Neural progenitor cell (in vitro differentiated cells): ENCODE measurements around the gene FXYD5. TPM values are rescaled to one million over a fixed set of nuclear protein-coding genes. Genes with fewer than 3 reads are reported as not detected.

Experiments
- DNase-seq: peaks from one replicate; pipeline ENCODE4 v3.0.0-alpha.2; 2016; ENCODE audit warnings: low spot score
- H2AFZ ChIP-seq: fragments of 200-600 bp; sonication (generic); replicated peaks from 2 replicates; pipeline ENCODE4 v1.6.1; 2016; ENCODE audit warnings: antibody characterized with exemption
- H3F3A ChIP-seq: fragments of 200-600 bp; sonication (generic); 2 replicates; pipeline ENCODE4 v1.6.1; 2016; ENCODE audit warnings: antibody characterized with exemption, low read depth
- H3K27ac ChIP-seq: fragments of 200-600 bp; sonication (generic); 2 replicates; pipeline ENCODE4 v1.5.1; 2016; ENCODE audit warnings: mild to moderate bottlenecking
- H3K27me3 ChIP-seq: fragments of 200-600 bp; sonication (generic); 2 replicates; pipeline ENCODE4 v1.6.1; 2016; ENCODE audit warnings: mild to moderate bottlenecking, moderate library complexity
- H3K36me3 ChIP-seq: fragments of 200-600 bp; sonication (generic); 2 replicates; pipeline ENCODE4 v1.5.1; 2016
- H3K4me1 ChIP-seq: fragments of 200-600 bp; sonication (generic); 2 replicates; pipeline ENCODE4 v1.6.1; 2016; ENCODE audit warnings: mixed run types
- H3K4me2 ChIP-seq: fragments of 200-600 bp; sonication (generic); 2 replicates; pipeline ENCODE4 v1.6.1; 2016
- H3K4me3 ChIP-seq: fragments of 200-600 bp; sonication (generic); 2 replicates; pipeline ENCODE4 v1.5.1; 2016
- H3K79me2 ChIP-seq: fragments of 200-600 bp; sonication (generic); 2 replicates; pipeline ENCODE4 v1.6.1; 2016; ENCODE audit warnings: low read depth
- H3K9ac ChIP-seq: fragments of 200-600 bp; sonication (generic); 2 replicates; pipeline ENCODE4 v1.6.1; 2016
- H3K9me3 ChIP-seq: fragments of 200-600 bp; sonication (generic); 2 replicates; pipeline ENCODE4 v1.5.1; 2016; ENCODE audit warnings: low read depth
- H4K20me1 ChIP-seq: fragments of 200-600 bp; sonication (generic); 2 replicates; pipeline ENCODE4 v1.6.1; 2016; ENCODE audit warnings: low read depth
- H3K27ac Mint-ChIP-seq: 3 replicates; pipeline ENCODE4 v1.8.0; 2021; ENCODE audit warnings: mixed read lengths
- H3K27me3 Mint-ChIP-seq: 2 replicates; pipeline ENCODE4 v1.8.0; 2022; ENCODE audit warnings: low read depth, mild to moderate bottlenecking, inconsistent platforms, moderate library complexity, mixed read lengths; ENCODE audit not compliant: insufficient read depth
- H3K36me3 Mint-ChIP-seq: 3 replicates; pipeline ENCODE4 v1.8.0; 2021; ENCODE audit warnings: mixed read lengths
- H3K4me1 Mint-ChIP-seq: 3 replicates; pipeline ENCODE4 v1.8.0; 2021; ENCODE audit warnings: mixed read lengths
- H3K4me3 Mint-ChIP-seq: 3 replicates; pipeline ENCODE4 v1.8.0; 2021; ENCODE audit warnings: mild to moderate bottlenecking, moderate library complexity, mixed read lengths
- H3K9me3 Mint-ChIP-seq: 3 replicates; pipeline ENCODE4 v1.8.0; 2020; ENCODE audit warnings: mixed read lengths
- EZH2 ChIP-seq: fragments of 200-600 bp; sonication (generic); IDR thresholded peaks from 2 replicates; pipeline ENCODE4 v1.6.1; 2017; ENCODE audit warnings: antibody characterized with exemption, mild to moderate bottlenecking, moderate library complexity
- EZH2phosphoT487 ChIP-seq: fragments of 200-600 bp; sonication (generic); IDR thresholded peaks from 2 replicates; pipeline ENCODE4 v1.6.1; 2017; ENCODE audit warnings: antibody characterized with exemption
- total RNA-seq: library from RNA; depleted of rRNA; stranded (reverse); fragments of >200 nt; gene quantifications from 2 replicates; pipeline ENCODE4 v1.2.3, GENCODE V29; 2015; ENCODE audit warnings: low replicate concordance
- TF ChIP-seq, protein P1 (sequence below): fragments of 200-600 bp; sonication (generic); IDR thresholded peaks from 2 replicates; pipeline ENCODE4 v1.5.1; 2017; ENCODE audit warnings: antibody characterized with exemption, mild to moderate bottlenecking

FXYD5 gene
- total RNA-seq, 1 donor from 2014 or later: 7.8 TPM

DNA sequence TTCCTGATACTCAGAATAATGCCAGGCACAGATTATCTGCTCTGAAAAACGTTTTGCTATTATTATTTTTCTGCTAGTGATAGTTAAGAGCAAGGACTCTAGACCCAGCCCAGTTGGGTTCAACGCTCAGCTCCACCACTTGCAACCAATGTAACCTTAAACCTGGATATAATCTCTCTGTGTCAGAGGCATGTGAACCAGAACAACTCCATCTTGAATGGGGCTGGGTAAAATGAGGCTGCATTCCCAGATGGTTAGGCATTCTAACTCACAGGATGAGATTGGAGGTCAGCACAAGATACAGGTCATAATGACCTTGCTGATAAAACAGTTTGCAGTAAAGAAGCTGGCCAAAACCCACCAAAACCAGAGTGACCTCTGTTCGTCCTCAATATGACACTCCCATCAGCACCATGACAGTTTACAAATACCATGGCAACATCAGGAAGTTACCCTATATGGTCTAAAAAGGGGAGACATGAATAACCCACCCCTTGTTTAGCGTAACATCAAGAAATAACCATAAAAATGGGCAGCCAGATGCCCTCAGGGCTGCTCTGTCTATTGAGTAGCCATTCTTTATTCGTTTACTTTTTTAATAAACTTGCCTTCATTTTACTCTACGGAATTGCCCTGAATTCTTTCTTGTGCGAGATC, 60.4 kb downstream of the FXYD5 start:
- Histone ChIP-seq H3K9me3 (no peaks in the 10 kb centered on the region), H2AFZ (no peak overlapping the region), H4K20me1 (no peaks in the 10 kb centered on the region), H3K27ac (no peak overlapping the region), H3K79me2 (no peaks in the 10 kb centered on the region), H3F3A (no peaks in the 10 kb centered on the region), H3K36me3 (no peaks in the 10 kb centered on the region), H3K4me1 (no peaks in the 10 kb centered on the region), H3K9ac (no peak overlapping the region), H3K4me2 (no peak overlapping the region), H3K27me3 (no peaks in the 10 kb centered on the region), H3K4me3 (no peak overlapping the region)
- Mint-ChIP-seq H3K4me3 (no peak overlapping the region), H3K27me3 (peaks cover 3% of the 10 kb centered on the region), H3K9me3 (peaks cover 7% of the 10 kb centered on the region), H3K27ac (no peak overlapping the region), H3K4me1 (no peaks in the 10 kb centered on the region), H3K36me3 (no peaks in the 10 kb centered on the region)
- TF ChIP-seq, protein P1, sequence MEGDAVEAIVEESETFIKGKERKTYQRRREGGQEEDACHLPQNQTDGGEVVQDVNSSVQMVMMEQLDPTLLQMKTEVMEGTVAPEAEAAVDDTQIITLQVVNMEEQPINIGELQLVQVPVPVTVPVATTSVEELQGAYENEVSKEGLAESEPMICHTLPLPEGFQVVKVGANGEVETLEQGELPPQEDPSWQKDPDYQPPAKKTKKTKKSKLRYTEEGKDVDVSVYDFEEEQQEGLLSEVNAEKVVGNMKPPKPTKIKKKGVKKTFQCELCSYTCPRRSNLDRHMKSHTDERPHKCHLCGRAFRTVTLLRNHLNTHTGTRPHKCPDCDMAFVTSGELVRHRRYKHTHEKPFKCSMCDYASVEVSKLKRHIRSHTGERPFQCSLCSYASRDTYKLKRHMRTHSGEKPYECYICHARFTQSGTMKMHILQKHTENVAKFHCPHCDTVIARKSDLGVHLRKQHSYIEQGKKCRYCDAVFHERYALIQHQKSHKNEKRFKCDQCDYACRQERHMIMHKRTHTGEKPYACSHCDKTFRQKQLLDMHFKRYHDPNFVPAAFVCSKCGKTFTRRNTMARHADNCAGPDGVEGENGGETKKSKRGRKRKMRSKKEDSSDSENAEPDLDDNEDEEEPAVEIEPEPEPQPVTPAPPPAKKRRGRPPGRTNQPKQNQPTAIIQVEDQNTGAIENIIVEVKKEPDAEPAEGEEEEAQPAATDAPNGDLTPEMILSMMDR: no peak
- TF ChIP-seq EZH2phosphoT487: no peak
- TF ChIP-seq EZH2: no peak
- no peak for DNase-seq

DNA sequence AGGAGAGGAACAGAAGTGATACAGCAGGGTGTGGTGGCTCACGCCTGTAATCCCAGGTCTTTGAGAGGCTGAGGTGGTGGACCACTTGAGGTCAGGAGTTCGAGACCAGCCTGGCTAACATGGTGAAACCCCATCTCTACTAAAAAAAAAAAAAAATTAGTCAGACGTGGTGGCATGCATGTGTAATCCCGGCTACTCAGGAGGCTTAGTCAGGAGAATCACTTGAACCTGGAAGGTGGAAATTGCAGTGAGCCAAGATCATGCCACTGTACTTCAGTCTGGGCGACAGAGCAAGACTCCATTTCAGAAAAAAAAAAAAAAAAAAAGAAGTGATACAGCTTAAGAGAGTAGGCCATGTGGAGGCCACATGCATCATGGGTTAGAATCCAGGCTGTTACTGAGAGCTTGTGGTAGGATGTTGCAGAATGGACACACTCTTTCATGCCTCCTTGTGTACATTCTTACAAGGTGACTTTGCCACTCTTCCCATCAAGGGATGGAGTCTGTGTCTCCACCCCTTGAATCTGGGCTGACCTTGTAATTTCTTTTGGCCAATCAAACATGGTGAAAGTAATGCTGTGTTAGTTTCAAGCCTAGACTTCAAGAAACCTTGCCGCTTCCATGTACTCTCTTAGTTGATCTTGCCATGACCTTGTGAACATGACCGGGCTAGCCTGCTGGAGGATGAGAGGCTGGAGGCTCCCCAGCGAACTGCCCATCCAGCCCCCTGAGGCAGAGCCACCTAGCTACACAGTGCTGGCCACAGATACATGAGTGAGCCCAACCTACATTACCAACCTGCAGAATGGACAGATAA, 61.7 kb downstream of the FXYD5 start:
- no peaks in the 10 kb centered on the region for H3K27me3 ChIP-seq
- H3K4me2 ChIP-seq: no peak overlapping the region
- H3K9ac ChIP-seq: no peak overlapping the region
- no peaks in the 10 kb centered on the region for H3K79me2 ChIP-seq
- no peak overlapping the region for H3K4me3 Mint-ChIP-seq
- no peak for DNase-seq
- H2AFZ ChIP-seq: no peak overlapping the region
- TF ChIP-seq EZH2: no peak
- no peak for TF ChIP-seq EZH2phosphoT487
- TF ChIP-seq, protein P1: no peak
- H3K27ac ChIP-seq: no peak overlapping the region
- no peaks in the 10 kb centered on the region for H4K20me1 ChIP-seq
- H3F3A ChIP-seq: no peaks in the 10 kb centered on the region
- H3K4me1 Mint-ChIP-seq: no peaks in the 10 kb centered on the region
- peaks cover 7% of the 10 kb centered on the region for H3K9me3 Mint-ChIP-seq
- H3K36me3 ChIP-seq: no peaks in the 10 kb centered on the region
- no peaks in the 10 kb centered on the region for H3K36me3 Mint-ChIP-seq
- no peak overlapping the region for H3K27ac Mint-ChIP-seq
- no peak overlapping the region for H3K4me3 ChIP-seq
- H3K27me3 Mint-ChIP-seq: no peaks in the 10 kb centered on the region
- H3K4me1 ChIP-seq: no peaks in the 10 kb centered on the region
- H3K9me3 ChIP-seq: no peaks in the 10 kb centered on the region

DNA sequence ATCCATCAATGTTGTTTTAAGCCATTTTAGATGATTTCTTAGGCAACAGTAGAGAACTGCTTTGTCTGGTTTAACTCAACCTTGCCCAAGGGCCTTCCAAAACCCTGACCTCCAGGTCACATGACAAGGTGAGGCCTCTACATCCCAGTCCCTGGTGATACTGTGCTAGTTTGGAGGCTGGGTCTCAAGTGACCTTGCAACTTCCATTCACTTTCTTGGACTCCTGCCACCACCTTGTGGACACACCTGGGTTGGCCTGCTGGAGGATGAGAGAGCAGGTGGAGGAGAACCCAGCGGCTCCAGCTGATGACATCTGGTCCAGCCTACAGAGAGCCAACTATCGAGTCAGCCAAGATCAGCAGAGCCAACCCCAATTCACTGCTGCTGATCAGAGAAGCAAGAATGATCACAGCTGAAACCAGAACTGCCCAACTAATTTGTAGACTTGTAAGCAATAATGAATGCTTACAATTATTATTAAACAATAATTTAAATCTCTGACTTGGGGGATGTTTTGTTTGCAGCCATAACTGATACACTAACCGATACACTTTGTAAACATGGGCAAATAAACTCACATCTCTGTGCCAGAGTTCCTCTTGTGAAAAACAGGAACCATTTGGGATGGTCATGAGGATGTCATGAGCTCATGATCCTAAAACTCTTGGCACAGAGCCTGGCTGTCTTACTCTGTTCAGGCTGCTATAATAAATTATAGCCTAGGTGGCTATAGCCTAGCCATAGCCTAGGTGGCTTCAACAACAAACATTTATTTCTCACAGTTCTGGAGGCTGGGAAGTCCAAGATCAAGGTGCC, 62.5 kb downstream of the FXYD5 start:
- H3K4me1 Mint-ChIP-seq: no peaks in the 10 kb centered on the region
- Histone ChIP-seq H3K79me2 (no peaks in the 10 kb centered on the region), H3K9me3 (no peaks in the 10 kb centered on the region), H3K4me3 (no peak overlapping the region), H4K20me1 (no peaks in the 10 kb centered on the region), H3K4me1 (no peaks in the 10 kb centered on the region), H3K27ac (no peak overlapping the region), H3K36me3 (no peaks in the 10 kb centered on the region), H3F3A (no peaks in the 10 kb centered on the region), H3K9ac (no peak overlapping the region), H3K4me2 (no peak overlapping the region), H3K27me3 (no peaks in the 10 kb centered on the region), H2AFZ (no peak overlapping the region)
- TF ChIP-seq EZH2 (no peak), EZH2phosphoT487 (no peak)
- TF ChIP-seq, protein P1: no peak
- H3K27me3 Mint-ChIP-seq: no peaks in the 10 kb centered on the region
- no peak overlapping the region for H3K4me3 Mint-ChIP-seq
- no peak overlapping the region for H3K27ac Mint-ChIP-seq
- peaks cover 7% of the 10 kb centered on the region for H3K9me3 Mint-ChIP-seq
- H3K36me3 Mint-ChIP-seq: no peaks in the 10 kb centered on the region
- no peak for DNase-seq
